Calu3 (cell line): ENCODE results near the gene KRT14. TPM values are rescaled to one million over a fixed set of nuclear protein-coding genes. Genes with fewer than 3 reads are reported as not detected.
"Not testable (repeated sequence)": the region's sequence is repeated elsewhere in the genome, so short reads cannot be mapped to it uniquely, and the experiment has no call there.

ENCODE experiments used
- BruUV-seq: library from RNA; stranded (reverse); fragments of 400-500 nt; replicated peaks from 2 replicates; lab custom pipeline; 2021; lab: Mats Ljungman, UMichigan
- CTCF ChIA-PET: fragments of 300-600 bp; sonication (Branson Sonifier 250); formaldehyde crosslinking; loops from one replicate; lab custom pipeline; 2022; ENCODE audit warnings: antibody characterized with exemption; lab: Charles Lee
- DNase-seq: peaks from one replicate; pipeline ENCODE4 v3.0.0; 2022
- H3K27ac Mint-ChIP-seq: one replicate; pipeline ENCODE4 v1.8.0; 2022; ENCODE audit warnings: mixed read lengths; ENCODE audit not compliant: unreplicated experiment
- H3K27me3 Mint-ChIP-seq: one replicate; pipeline ENCODE4 v1.8.0; 2022; ENCODE audit warnings: mixed read lengths; ENCODE audit not compliant: unreplicated experiment
- H3K36me3 Mint-ChIP-seq: one replicate; pipeline ENCODE4 v1.8.0; 2022; ENCODE audit warnings: mild to moderate bottlenecking, moderate library complexity, mixed read lengths; ENCODE audit not compliant: insufficient read depth, unreplicated experiment
- H3K4me1 Mint-ChIP-seq: one replicate; pipeline ENCODE4 v1.8.0; 2022; ENCODE audit warnings: mild to moderate bottlenecking, low read depth, mixed read lengths; ENCODE audit not compliant: unreplicated experiment
- H3K4me3 Mint-ChIP-seq: one replicate; pipeline ENCODE4 v1.8.0; 2022; ENCODE audit warnings: mild to moderate bottlenecking, low read depth, moderate library complexity, mixed read lengths; ENCODE audit not compliant: unreplicated experiment
- H3K9me3 Mint-ChIP-seq: one replicate; pipeline ENCODE4 v1.8.0; 2022; ENCODE audit warnings: low read depth, mixed read lengths; ENCODE audit not compliant: unreplicated experiment
- CTCF ChIP-seq: fragments of 200-600 bp; IDR thresholded peaks from one replicate; pipeline ENCODE4 v1.8.0; 2022; ENCODE audit warnings: antibody characterized with exemption; ENCODE audit not compliant: unreplicated experiment
- intact Hi-C: fragments of 100-400 bp; cut with micrococcal nuclease; formaldehyde crosslinking; loops from one replicate; pipeline ENCODE4 v1.10.0; 2022; ENCODE audit not compliant: unreplicated experiment
- total RNA-seq: library from RNA; stranded (reverse); gene quantifications from 2 replicates; pipeline ENCODE4 v1.2.3, GENCODE V29; 2022

KRT14 gene
- total RNA-seq, 1 experiment from 2014 or later = 12.2 TPM

GRCh38 chr17:41592601-41593305, 6.1 kb upstream of the KRT14 start:
- H3K36me3 Mint-ChIP-seq = no peaks in the 10 kb centered on the region
- CTCF ChIA-PET = interaction anchor here (0.7 to 2.3 kb wide), 6 partner anchors 8 to 631 kb away, joined by 3 to 5 read pairs (median 4); no protein-coding TSS in a partner anchor
- H3K4me3 Mint-ChIP-seq = no peak overlapping the region
- no TSS peak for BruUV-seq
- peaks cover 54% of the 10 kb centered on the region for H3K27me3 Mint-ChIP-seq
- no peak for DNase-seq
- no peaks in the 10 kb centered on the region for H3K4me1 Mint-ChIP-seq
- no peak for TF ChIP-seq CTCF
- intact Hi-C loops = no loop called here
- H3K9me3 Mint-ChIP-seq = peaks cover 2% of the 10 kb centered on the region
- H3K27ac Mint-ChIP-seq = no peak overlapping the region

- Mint-ChIP-seq H3K36me3 (no peaks in the 10 kb centered on the region), H3K4me3 (no peak overlapping the region), H3K4me1 (peaks cover 3% of the 10 kb centered on the region), H3K9me3 (peaks cover 2% of the 10 kb centered on the region), H3K27me3 (peaks cover 34% of the 10 kb centered on the region), H3K27ac (no peak overlapping the region)
- CTCF ChIA-PET = no interaction called here
- DNase-seq = no peak
- BruUV-seq = no TSS peak
- peak; percentile 16 for TF ChIP-seq CTCF
- intact Hi-C loops = no loop called here
Observed at GRCh38 chr17:41589301-41589700, 2.6 kb upstream of the KRT14 start.

GRCh38 chr17:41588126-41588810, 1.6 kb upstream of the KRT14 start:
- intact Hi-C loops = no loop called here
- Mint-ChIP-seq H3K36me3 (no peaks in the 10 kb centered on the region), H3K4me1 (peaks cover 13% of the 10 kb centered on the region), H3K27me3 (peaks cover 26% of the 10 kb centered on the region), H3K4me3 (no peak overlapping the region), H3K9me3 (peaks cover 2% of the 10 kb centered on the region), H3K27ac (no peak overlapping the region)
- no TSS peak for BruUV-seq
- DNase-seq = no peak
- no peak for TF ChIP-seq CTCF
- CTCF ChIA-PET = no interaction called here

- H3K9me3 Mint-ChIP-seq = no peaks in the 10 kb centered on the region
- no TSS peak for BruUV-seq
- H3K27ac Mint-ChIP-seq = no peak overlapping the region
- CTCF ChIA-PET = interaction anchor here (0.6 to 2.4 kb wide), 7 partner anchors 7 to 77 kb away, joined by 4 to 10 read pairs (median 6); no protein-coding TSS in a partner anchor
- no peak overlapping the region for H3K4me3 Mint-ChIP-seq
- peaks cover 4% of the 10 kb centered on the region for H3K36me3 Mint-ChIP-seq
- intact Hi-C loops = no loop called here
- peaks cover 15% of the 10 kb centered on the region for H3K27me3 Mint-ChIP-seq
- no peak for DNase-seq
- no peak for TF ChIP-seq CTCF
- peaks cover 27% of the 10 kb centered on the region for H3K4me1 Mint-ChIP-seq
Observed at GRCh38 chr17:41585301-41586056, 1.2 kb downstream of the KRT14 start.

GRCh38 chr17:41584331-41584927, 2.3 kb downstream of the KRT14 start:
- not testable (repeated sequence) for BruUV-seq

More at GRCh38 chr17:41584331-41584927, 2.3 kb downstream of the KRT14 start:
- H3K4me1 Mint-ChIP-seq = peaks cover 27% of the 10 kb centered on the region
- intact Hi-C loops = loop anchor here (5.0 kb wide), 1 partner anchor 63 kb away; no protein-coding TSS in a partner anchor
- H3K9me3 Mint-ChIP-seq, H3K27me3 Mint-ChIP-seq, H3K36me3 Mint-ChIP-seq, H3K4me3 Mint-ChIP-seq: not testable (repeated sequence)
- DNase-seq = peak; percentile 74
- CTCF ChIA-PET = interaction anchor here (0.8 to 2.4 kb wide), 9 partner anchors 8 to 78 kb away, joined by 4 to 10 read pairs (median 4); partner anchors contain the start of gene KRT17
- peak overlapping the region; percentile 40 for H3K27ac Mint-ChIP-seq
